ENCODE data around the gene HGF. TPM values are rescaled to one million over a fixed set of nuclear protein-coding genes. Genes with fewer than 3 reads are reported as not detected.

The HGF gene
- total and polyA plus RNA-seq, 2 of the 8 experiments (the other 6 are each of a cell fraction or from before 2014, with no cell fraction given), result 0.05 to 0.60 TPM

DNA sequence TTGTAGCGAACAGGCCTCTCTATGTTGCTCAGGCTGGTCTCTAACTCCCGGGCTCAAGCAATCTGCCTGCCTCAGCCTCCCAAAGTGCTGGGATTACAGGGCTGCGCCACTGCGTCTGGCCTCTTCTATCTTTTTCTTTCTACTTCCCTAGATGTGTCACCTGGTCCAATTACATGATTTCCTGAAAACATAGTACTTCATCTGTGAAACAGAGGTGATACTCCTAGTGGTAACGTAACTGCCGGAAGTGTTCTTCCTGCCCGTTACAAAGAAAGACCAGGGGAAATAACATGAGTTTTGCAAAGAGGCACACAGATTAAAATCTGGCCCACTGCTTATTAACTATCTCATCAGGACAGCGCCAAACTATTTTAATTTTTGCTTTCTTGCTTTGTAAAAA is 18.4 kb upstream of the HGF start:
- ChIA-PET POLR2A (ENCODE audit: partially characterized antibody) (no interaction called here), CTCF (ENCODE audit: partially characterized antibody) (interaction anchor here (2.0 kb wide), 1 partner anchor 19 kb away, joined by 6 read pairs; the partner anchor contains the start of gene HGF)
- H3K14ac ChIP-seq (ENCODE audit: insufficient read length), result no peak overlapping the region
- H3K56ac ChIP-seq (replicated peaks; ENCODE audit: insufficient read length, low read depth, low read length), result no peak overlapping the region
- H2AFZ ChIP-seq (ENCODE audit: low read length), result no peak overlapping the region
- no peak overlapping the region for H4K91ac ChIP-seq (replicated peaks; ENCODE audit: insufficient read length, low read length)
- peaks cover 0 to 2% (median 0%) of the 10 kb centered on the region in 4 experiments; a peak in 1 of 7 replicates for H3K4me1 ChIP-seq (replicated peaks in 1 of 4; ENCODE audit: control insufficient read depth in 3 of 4, insufficient read depth in 4 of 4, low read length in 3 of 4)
- 79% methylated on average over 8 of the region's 8 CpGs; no CpG with 5 or more reads in 1 of the 2 experiments for WGBS, 2 experiments (ENCODE audit: extremely low coverage in 1 of 2, insufficient coverage in 1 of 2, insufficient read length in 1 of 2, insufficient replicate concordance in 2 of 2, low coverage in 1 of 2, low lambda C conversion rate in 2 of 2, missing lambda C conversion rate in 1 of 2)
- H4K8ac ChIP-seq (ENCODE audit: extremely low read depth, insufficient read depth, low read length), result no peak overlapping the region
- no peak overlapping the region for H3K4me3 ChIP-seq (ENCODE audit: extremely low read depth in 1 of 4, insufficient read depth in 2 of 4, low read depth in 3 of 4, low read length in 4 of 4)
- no peak overlapping the region for H2BK5ac ChIP-seq (ENCODE audit: low read depth, low read length)
- H3K9me3 ChIP-seq (ENCODE audit: insufficient read depth in 2 of 2, low read depth in 1 of 2, low read length in 1 of 2), result no peaks in the 10 kb centered on the region
- H3K79me1 ChIP-seq (ENCODE audit: low read depth, low read length), result no peaks in the 10 kb centered on the region
- no peak overlapping the region for H3K4me2 ChIP-seq (ENCODE audit: insufficient read depth in 1 of 2, low read depth in 2 of 2, low read length in 2 of 2)
- H3K27ac ChIP-seq (ENCODE audit: low read depth, low read length), result no peak overlapping the region
- H3K23me2 ChIP-seq (ENCODE audit: low read depth, low read length), result no peaks in the 10 kb centered on the region
- no peak overlapping the region for H4K5ac ChIP-seq (ENCODE audit: insufficient read length, low read depth, low read length)
- H2BK15ac ChIP-seq (ENCODE audit: low read length), result no peak overlapping the region
- H2BK120ac ChIP-seq (replicated peaks; ENCODE audit: low read depth, low read length), result no peak overlapping the region
- no peak overlapping the region for H3K23ac ChIP-seq (ENCODE audit: insufficient read length)
- H4K20me1 ChIP-seq (replicated peaks in 1 of 2; ENCODE audit: control insufficient read depth in 1 of 2, insufficient read depth in 2 of 2, low read length in 2 of 2), result no peaks in the 10 kb centered on the region
- no peak overlapping the region for H3K9ac ChIP-seq (replicated peaks in 1 of 4; ENCODE audit: extremely low read depth in 1 of 4, low read depth in 3 of 4, low read length in 3 of 4)
- H3K4ac ChIP-seq (replicated peaks; ENCODE audit: insufficient read length, low read depth, low read length), result no peak overlapping the region
- H2AK5ac ChIP-seq (ENCODE audit: low read depth, low read length), result no peak overlapping the region
- DNase-seq (ENCODE audit: low read depth in 1 of 2, low spot score in 2 of 2), result no peak
- H2BK12ac ChIP-seq (ENCODE audit: low read depth, low read length), result no peak overlapping the region
- H3K79me2 ChIP-seq (ENCODE audit: control insufficient read depth in 1 of 2, insufficient read depth in 2 of 2, low read length in 2 of 2), result no peaks in the 10 kb centered on the region
- no peaks in the 10 kb centered on the region for H3K27me3 ChIP-seq (replicated peaks in 1 of 4; ENCODE audit: control insufficient read depth in 3 of 4, extremely low read depth in 1 of 4, insufficient read depth in 3 of 4, low read length in 3 of 4)
- no peak overlapping the region for H2BK20ac ChIP-seq (ENCODE audit: low read length)
- FAIRE-seq, result no peak
- no peak overlapping the region for H3K18ac ChIP-seq (ENCODE audit: extremely low read depth, low read length)
- no peaks in the 10 kb centered on the region for H3K36me3 ChIP-seq (ENCODE audit: control insufficient read depth in 2 of 4, insufficient read depth in 4 of 4, low read length in 3 of 4)
- TF ChIP-seq POU5F1 (IDR thresholded peaks at IDR 0.05; ENCODE audit: low read depth, low read length) (no peak), SUZ12 (IDR thresholded peaks at IDR 0.05; ENCODE audit: low read length) (no peak), HDAC6 (IDR thresholded peaks at IDR 0.05; ENCODE audit: low read depth, low read length) (no peak), PHF8 (conservative IDR thresholded peaks at IDR 0.05; ENCODE audit: low read depth, low read length) (no peak), BCL11A (IDR thresholded peaks at IDR 0.05; ENCODE audit: low read depth in 2 of 2, low read length in 2 of 2) (no peak), CTBP2 (IDR thresholded peaks at IDR 0.05; ENCODE audit: borderline replicate concordance, insufficient read depth, insufficient read length, low read length) (no peak)
- TF ChIP-seq, protein P1, sequence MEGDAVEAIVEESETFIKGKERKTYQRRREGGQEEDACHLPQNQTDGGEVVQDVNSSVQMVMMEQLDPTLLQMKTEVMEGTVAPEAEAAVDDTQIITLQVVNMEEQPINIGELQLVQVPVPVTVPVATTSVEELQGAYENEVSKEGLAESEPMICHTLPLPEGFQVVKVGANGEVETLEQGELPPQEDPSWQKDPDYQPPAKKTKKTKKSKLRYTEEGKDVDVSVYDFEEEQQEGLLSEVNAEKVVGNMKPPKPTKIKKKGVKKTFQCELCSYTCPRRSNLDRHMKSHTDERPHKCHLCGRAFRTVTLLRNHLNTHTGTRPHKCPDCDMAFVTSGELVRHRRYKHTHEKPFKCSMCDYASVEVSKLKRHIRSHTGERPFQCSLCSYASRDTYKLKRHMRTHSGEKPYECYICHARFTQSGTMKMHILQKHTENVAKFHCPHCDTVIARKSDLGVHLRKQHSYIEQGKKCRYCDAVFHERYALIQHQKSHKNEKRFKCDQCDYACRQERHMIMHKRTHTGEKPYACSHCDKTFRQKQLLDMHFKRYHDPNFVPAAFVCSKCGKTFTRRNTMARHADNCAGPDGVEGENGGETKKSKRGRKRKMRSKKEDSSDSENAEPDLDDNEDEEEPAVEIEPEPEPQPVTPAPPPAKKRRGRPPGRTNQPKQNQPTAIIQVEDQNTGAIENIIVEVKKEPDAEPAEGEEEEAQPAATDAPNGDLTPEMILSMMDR (IDR thresholded peaks at IDR 0.05; ENCODE audit: control extremely low read depth in 1 of 3, insufficient read depth in 1 of 3, low read depth in 1 of 3, low read length in 3 of 3), result no peak
- TF ChIP-seq, protein P2, sequence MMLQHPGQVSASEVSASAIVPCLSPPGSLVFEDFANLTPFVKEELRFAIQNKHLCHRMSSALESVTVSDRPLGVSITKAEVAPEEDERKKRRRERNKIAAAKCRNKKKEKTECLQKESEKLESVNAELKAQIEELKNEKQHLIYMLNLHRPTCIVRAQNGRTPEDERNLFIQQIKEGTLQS (IDR thresholded peaks at IDR 0.05; ENCODE audit: insufficient read depth, low read depth, low read length), result no peak
